IPS DF 19.7 (cell line): ENCODE data around the gene NEK3.
"Not testable (repeated sequence)": the region's sequence is repeated elsewhere in the genome, so short reads cannot be mapped to it uniquely, and the experiment has no call there.

Experiments used
- DNase-seq: peaks from one replicate; pipeline ENCODE4 v3.0.0-alpha.2; 2013; ENCODE audit warnings: low read depth, low spot score

NEK3 gene

GRCh38 chr13:52169839-52170238, 10.4 kb upstream of the NEK3 start:
- no peak for DNase-seq

- no peak for DNase-seq
Measured at GRCh38 chr13:52165411-52165810, 6.0 kb upstream of the NEK3 start.

GRCh38 chr13:52164989-52165388, 5.6 kb upstream of the NEK3 start:
- no peak for DNase-seq

GRCh38 chr13:52163878-52164277, 4.5 kb upstream of the NEK3 start:
- DNase-seq: not testable (repeated sequence)

GRCh38 chr13:52162279-52163101, 3.1 kb upstream of the NEK3 start:
- DNase-seq: no peak

GRCh38 chr13:52161181-52161646, 1.8 kb upstream of the NEK3 start:
- no peak for DNase-seq

GRCh38 chr13:52160506-52160905, 1.1 kb upstream of the NEK3 start:
- DNase-seq: no peak

- no peak for DNase-seq
Measured at GRCh38 chr13:52160053-52160452, 656 bp upstream of the NEK3 start.

GRCh38 chr13:52158629-52159158, 703 bp downstream of the NEK3 start:
- DNase-seq: no peak

- DNase-seq: no peak
Measured at GRCh38 chr13:52156724-52157261, 2.6 kb downstream of the NEK3 start.

GRCh38 chr13:52155177-52155576, 4.2 kb downstream of the NEK3 start:
- DNase-seq: no peak

- no peak for DNase-seq
Measured at GRCh38 chr13:52147225-52147624, 12.2 kb downstream of the NEK3 start.

GRCh38 chr13:52141299-52141698, 18.1 kb downstream of the NEK3 start:
- no peak for DNase-seq

GRCh38 chr13:52137489-52137888, 21.9 kb downstream of the NEK3 start:
- no peak for DNase-seq

GRCh38 chr13:52136763-52137162, 22.6 kb downstream of the NEK3 start:
- DNase-seq: no peak

- no peak for DNase-seq
Measured at GRCh38 chr13:52130641-52131040, 28.8 kb downstream of the NEK3 start.

- DNase-seq: peak; percentile 38
Measured at GRCh38 chr13:52128714-52129700, 30.4 kb downstream of the NEK3 start, which contains the start of gene NEK5. TSS of gene NEK5 (minus strand) at chr13:52129073. CDS start at chr13:52127482, 1,591 bp downstream.

- DNase-seq: no peak
Measured at GRCh38 chr13:52127783-52128702, 31.4 kb downstream of the NEK3 start.

GRCh38 chr13:52127378-52127777, 32.0 kb downstream of the NEK3 start:
- DNase-seq: no peak

GRCh38 chr13:52125547-52125946, 33.9 kb downstream of the NEK3 start:
- no peak for DNase-seq

- DNase-seq: no peak
Measured at GRCh38 chr13:52118595-52118994, 40.8 kb downstream of the NEK3 start.
